Neural crest cell (in vitro differentiated cells): Measurements from ENCODE around the gene SORCS2. TPM values are rescaled to one million over a fixed set of nuclear protein-coding genes. Genes with fewer than 3 reads are reported as not detected.

Experiments used
- DNase-seq: peaks from one replicate; pipeline ENCODE4 v3.0.0; 2021; ENCODE audit warnings: low read depth, mixed read lengths, low spot score
- H3K27ac Mint-ChIP-seq: one replicate; pipeline ENCODE4 v1.8.0; 2021; ENCODE audit warnings: mild to moderate bottlenecking, mixed read lengths; ENCODE audit not compliant: unreplicated experiment
- H3K27me3 Mint-ChIP-seq: 2 replicates; pipeline ENCODE4 v1.8.0; 2021; ENCODE audit warnings: low read depth, mild to moderate bottlenecking, mixed read lengths
- H3K36me3 Mint-ChIP-seq: 2 replicates; pipeline ENCODE4 v1.8.0; 2021; ENCODE audit warnings: low read depth, mild to moderate bottlenecking, mixed read lengths
- H3K4me1 Mint-ChIP-seq: 2 replicates; pipeline ENCODE4 v1.8.0; 2021; ENCODE audit warnings: mixed read lengths
- H3K4me3 Mint-ChIP-seq: one replicate; pipeline ENCODE4 v1.8.0; 2021; ENCODE audit warnings: mild to moderate bottlenecking, mixed read lengths
- H3K9me3 Mint-ChIP-seq: 2 replicates; pipeline ENCODE4 v1.8.0; 2021; ENCODE audit warnings: mixed read lengths
- CTCF ChIP-seq: fragments of 200-600 bp; sonication (generic); conservative IDR thresholded peaks from 2 replicates; pipeline ENCODE4 v1.5.0; 2021; ENCODE audit warnings: antibody characterized with exemption, mild to moderate bottlenecking
- total RNA-seq: library from RNA; stranded (reverse); gene quantifications from 2 replicates; pipeline ENCODE4 v1.2.1, GENCODE V29; 2021

SORCS2 gene
- total RNA-seq, 1 donor from 2014 or later, result 1.1 TPM

- no peak overlapping the region for H3K27ac Mint-ChIP-seq
- peaks cover 29% of the 10 kb centered on the region for H3K4me1 Mint-ChIP-seq
- no peaks in the 10 kb centered on the region for H3K9me3 Mint-ChIP-seq
- TF ChIP-seq CTCF, result no peak
- no peaks in the 10 kb centered on the region for H3K27me3 Mint-ChIP-seq
- H3K36me3 Mint-ChIP-seq, result no peaks in the 10 kb centered on the region
- DNase-seq, result no peak
- H3K4me3 Mint-ChIP-seq, result no peak overlapping the region
Observed at GRCh38 chr4:7501314-7501713, 309.0 kb downstream of the SORCS2 start.

DNA sequence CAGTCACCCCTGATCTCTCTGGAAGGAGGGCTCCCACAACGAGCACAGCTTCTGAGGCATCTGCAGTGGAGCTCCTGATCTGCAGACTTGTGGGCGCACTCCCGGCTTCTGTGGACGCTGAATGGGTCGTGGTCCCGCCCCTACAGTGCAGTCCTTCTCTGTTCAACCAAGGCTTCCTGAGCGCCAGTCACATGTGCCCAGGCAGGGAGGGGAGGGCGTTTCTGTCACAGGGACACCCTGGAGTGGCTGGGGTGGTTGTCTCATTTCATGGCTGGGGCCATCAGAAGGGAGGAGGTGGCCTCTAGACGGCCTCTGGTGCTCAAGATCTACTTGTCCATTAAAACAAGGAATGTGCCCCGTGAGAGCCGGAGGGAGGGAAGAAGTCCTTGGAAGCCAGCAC, 309.5 kb downstream of the SORCS2 start:
- no peak for TF ChIP-seq CTCF
- H3K9me3 Mint-ChIP-seq, result no peaks in the 10 kb centered on the region
- H3K36me3 Mint-ChIP-seq, result no peaks in the 10 kb centered on the region
- H3K27ac Mint-ChIP-seq, result peak overlapping the region; percentile 50
- peaks cover 28% of the 10 kb centered on the region for H3K4me1 Mint-ChIP-seq
- H3K27me3 Mint-ChIP-seq, result no peaks in the 10 kb centered on the region
- H3K4me3 Mint-ChIP-seq, result no peak overlapping the region
- no peak for DNase-seq

DNA sequence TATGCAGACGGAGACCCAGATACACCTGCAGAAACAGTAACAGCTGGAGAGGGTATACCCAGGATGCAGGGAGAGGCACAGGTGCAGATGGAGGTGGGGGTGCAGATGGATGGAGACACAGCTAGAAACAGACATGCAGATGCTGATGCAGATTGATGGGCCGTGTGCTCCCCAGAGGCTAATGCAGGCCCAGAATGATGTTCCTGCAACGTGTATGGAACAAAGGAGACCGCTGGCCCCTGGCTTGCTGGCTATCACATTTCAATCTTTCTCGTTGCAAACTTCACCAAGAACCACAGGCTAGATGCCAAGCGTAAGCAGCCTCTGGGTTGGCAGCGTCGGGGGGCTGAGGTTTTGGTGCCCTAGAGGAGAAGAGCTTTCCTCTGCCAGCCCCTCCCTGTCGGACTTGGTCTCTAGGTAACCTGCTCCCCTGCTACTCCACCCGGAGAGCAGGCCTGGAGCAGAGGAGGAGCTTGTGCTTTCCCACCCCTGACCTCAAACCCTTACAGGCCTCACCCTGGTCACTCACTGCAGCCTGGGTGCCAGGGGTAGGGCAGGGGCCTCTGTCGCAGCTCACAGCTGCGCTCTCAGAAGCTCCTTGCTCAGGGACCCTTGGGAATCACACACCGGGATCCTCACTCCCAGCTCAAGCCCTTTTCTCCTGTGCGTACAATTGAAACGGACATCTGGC, 311.4 kb downstream of the SORCS2 start:
- no peaks in the 10 kb centered on the region for H3K9me3 Mint-ChIP-seq
- H3K36me3 Mint-ChIP-seq, result no peaks in the 10 kb centered on the region
- H3K27ac Mint-ChIP-seq, result peak overlapping the region; percentile 84
- H3K4me1 Mint-ChIP-seq, result peaks cover 31% of the 10 kb centered on the region
- H3K4me3 Mint-ChIP-seq, result no peak overlapping the region
- TF ChIP-seq CTCF, result no peak
- H3K27me3 Mint-ChIP-seq, result no peaks in the 10 kb centered on the region
- no peak for DNase-seq

GRCh38 chr4:7505116-7505900, 313.0 kb downstream of the SORCS2 start:
- H3K9me3 Mint-ChIP-seq, result no peaks in the 10 kb centered on the region
- no peak overlapping the region for H3K27ac Mint-ChIP-seq
- H3K4me3 Mint-ChIP-seq, result no peak overlapping the region
- TF ChIP-seq CTCF, result no peak
- no peaks in the 10 kb centered on the region for H3K27me3 Mint-ChIP-seq
- no peaks in the 10 kb centered on the region for H3K36me3 Mint-ChIP-seq
- peaks cover 35% of the 10 kb centered on the region for H3K4me1 Mint-ChIP-seq
- DNase-seq, result no peak

DNA sequence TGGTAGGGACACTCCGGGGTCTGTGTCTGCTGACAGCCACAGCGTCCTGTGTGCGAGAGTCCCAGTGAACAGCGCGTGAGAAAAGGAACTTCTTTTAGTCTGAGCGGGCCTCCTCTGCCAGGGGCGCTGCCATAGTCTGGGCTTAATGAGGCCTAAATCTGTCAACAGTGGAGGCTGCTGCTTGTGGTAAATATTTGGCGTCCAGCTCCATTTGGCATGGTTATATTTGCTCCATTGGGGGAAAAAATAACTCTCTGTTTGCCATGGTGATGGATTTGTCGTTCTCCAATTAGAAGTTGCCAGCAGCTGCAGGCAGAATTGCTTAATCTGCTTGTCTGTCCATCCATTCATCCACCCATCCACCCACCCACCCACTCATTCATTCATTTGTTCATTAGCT, 313.8 kb downstream of the SORCS2 start:
- H3K9me3 Mint-ChIP-seq, result no peaks in the 10 kb centered on the region
- no peak for DNase-seq
- no peaks in the 10 kb centered on the region for H3K36me3 Mint-ChIP-seq
- H3K27me3 Mint-ChIP-seq, result no peaks in the 10 kb centered on the region
- no peak overlapping the region for H3K27ac Mint-ChIP-seq
- TF ChIP-seq CTCF, result no peak
- peaks cover 40% of the 10 kb centered on the region for H3K4me1 Mint-ChIP-seq
- no peak overlapping the region for H3K4me3 Mint-ChIP-seq
